ENCODE results near the gene COL23A1.

GRCh38 chr5:178454303-178454702, 135.9 kb downstream of the COL23A1 start:
- TF ChIP-seq POLR2A (IDR thresholded peaks at IDR 0.05) (no peak), CTCF (IDR thresholded peaks at IDR 0.05) (no peak)

Data from tibial nerve (tissue), 3 donors.